B cell (primary cell): ENCODE results near the gene STAC3.

ENCODE experiments used
- EZH2 ChIP-seq: IDR thresholded peaks from 2 replicates; pipeline ENCODE4 v1.6.1; 2012; ENCODE audit warnings: borderline replicate concordance, low read depth, mild to moderate bottlenecking, moderate library complexity, low read length; ENCODE audit not compliant: insufficient read depth, poor library complexity, severe bottlenecking
- TF ChIP-seq, protein P1 (sequence below): fragments of 200-600 bp; IDR thresholded peaks from one replicate; pipeline ENCODE4 v1.8.0; 2022; ENCODE audit warnings: antibody characterized with exemption, mild to moderate bottlenecking

DNA sequence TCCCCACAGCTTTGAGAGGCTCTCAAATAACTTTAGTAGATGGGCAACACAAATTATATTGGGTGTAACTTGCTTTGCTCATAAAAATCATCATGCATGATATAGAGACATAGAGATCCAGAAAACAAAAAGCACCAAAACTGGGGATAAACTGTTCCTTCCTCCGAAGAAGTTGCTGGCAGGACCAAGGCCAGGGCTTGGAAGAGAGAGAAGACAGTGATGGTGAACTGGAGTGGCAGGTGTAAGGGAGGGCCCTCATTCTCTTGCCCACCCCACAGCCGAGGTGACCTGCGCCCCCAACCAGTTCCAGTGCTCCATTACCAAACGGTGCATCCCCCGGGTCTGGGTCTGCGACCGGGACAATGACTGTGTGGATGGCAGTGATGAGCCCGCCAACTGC lies 49.8 kb downstream of the STAC3 start:
- TF ChIP-seq, protein P1, sequence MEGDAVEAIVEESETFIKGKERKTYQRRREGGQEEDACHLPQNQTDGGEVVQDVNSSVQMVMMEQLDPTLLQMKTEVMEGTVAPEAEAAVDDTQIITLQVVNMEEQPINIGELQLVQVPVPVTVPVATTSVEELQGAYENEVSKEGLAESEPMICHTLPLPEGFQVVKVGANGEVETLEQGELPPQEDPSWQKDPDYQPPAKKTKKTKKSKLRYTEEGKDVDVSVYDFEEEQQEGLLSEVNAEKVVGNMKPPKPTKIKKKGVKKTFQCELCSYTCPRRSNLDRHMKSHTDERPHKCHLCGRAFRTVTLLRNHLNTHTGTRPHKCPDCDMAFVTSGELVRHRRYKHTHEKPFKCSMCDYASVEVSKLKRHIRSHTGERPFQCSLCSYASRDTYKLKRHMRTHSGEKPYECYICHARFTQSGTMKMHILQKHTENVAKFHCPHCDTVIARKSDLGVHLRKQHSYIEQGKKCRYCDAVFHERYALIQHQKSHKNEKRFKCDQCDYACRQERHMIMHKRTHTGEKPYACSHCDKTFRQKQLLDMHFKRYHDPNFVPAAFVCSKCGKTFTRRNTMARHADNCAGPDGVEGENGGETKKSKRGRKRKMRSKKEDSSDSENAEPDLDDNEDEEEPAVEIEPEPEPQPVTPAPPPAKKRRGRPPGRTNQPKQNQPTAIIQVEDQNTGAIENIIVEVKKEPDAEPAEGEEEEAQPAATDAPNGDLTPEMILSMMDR, result no peak
- no peak for TF ChIP-seq EZH2
